MCF 10A (cell line): ENCODE results near the gene CAMK2A. TPM values are rescaled to one million over a fixed set of nuclear protein-coding genes. Genes with fewer than 3 reads are reported as not detected.

ENCODE experiments used
- BruUV-seq: library from RNA; stranded (reverse); fragments of 400-500 nt; replicated peaks from 2 replicates; lab custom pipeline; 2021; lab: Mats Ljungman, UMichigan
- CTCF ChIA-PET: fragments of 300-600 bp; sonication (Branson Sonifier 250); formaldehyde crosslinking; extraction: SDS; loops from one replicate; lab custom pipeline; 2021; ENCODE audit warnings: antibody characterized with exemption, inconsistent platforms; lab: Yijun Ruan, JAX
- POLR2A ChIA-PET: fragments of 300-600, 350-650 bp; sonication (Branson Sonifier 250); formaldehyde crosslinking; extraction: SDS; loops from one replicate; lab custom pipeline; 2020; ENCODE audit warnings: antibody characterized with exemption, inconsistent platforms; lab: Yijun Ruan, JAX
- DNase-seq: peaks from one replicate; pipeline ENCODE4 v3.0.0-alpha.2; 2018; ENCODE audit not compliant: unreplicated experiment
- H3K27ac Mint-ChIP-seq: one replicate; pipeline ENCODE4 v1.8.0; 2022; ENCODE audit warnings: mild to moderate bottlenecking, low read depth, mixed read lengths; ENCODE audit not compliant: unreplicated experiment
- H3K27me3 Mint-ChIP-seq: one replicate; pipeline ENCODE4 v1.8.0; 2022; ENCODE audit warnings: mixed read lengths; ENCODE audit not compliant: insufficient read depth, unreplicated experiment
- H3K36me3 Mint-ChIP-seq: one replicate; pipeline ENCODE4 v1.8.0; 2022; ENCODE audit warnings: mild to moderate bottlenecking, moderate library complexity, mixed read lengths; ENCODE audit not compliant: insufficient read depth, unreplicated experiment
- H3K4me1 Mint-ChIP-seq: one replicate; pipeline ENCODE4 v1.8.0; 2022; ENCODE audit warnings: mixed read lengths; ENCODE audit not compliant: insufficient read depth, unreplicated experiment
- H3K4me3 Mint-ChIP-seq: one replicate; pipeline ENCODE4 v1.8.0; 2022; ENCODE audit warnings: mild to moderate bottlenecking, moderate library complexity, mixed read lengths; ENCODE audit not compliant: unreplicated experiment
- H3K9me3 Mint-ChIP-seq: one replicate; pipeline ENCODE4 v1.8.0; 2022; ENCODE audit warnings: mixed read lengths; ENCODE audit not compliant: unreplicated experiment
- CTCF ChIP-seq: fragments of 200-600 bp; IDR thresholded peaks from one replicate; pipeline ENCODE4 v1.8.0; 2022; ENCODE audit warnings: antibody characterized with exemption, mild to moderate bottlenecking; ENCODE audit not compliant: unreplicated experiment
- intact Hi-C: fragments of 100-400 bp; cut with micrococcal nuclease; formaldehyde crosslinking; loops from 2 replicates; pipeline ENCODE4 v1.14.1; 2022
- total RNA-seq: library from RNA; stranded (reverse); gene quantifications from 2 replicates; pipeline ENCODE4 v1.2.3, GENCODE V29; 2022

Gene CAMK2A
- total RNA-seq, 1 experiment from 2014 or later = not detected

- Mint-ChIP-seq H3K4me3 (no peak overlapping the region), H3K4me1 (peaks cover 36% of the 10 kb centered on the region), H3K9me3 (no peaks in the 10 kb centered on the region), H3K36me3 (peaks cover 11% of the 10 kb centered on the region), H3K27ac (peak overlapping the region; percentile 82), H3K27me3 (no peaks in the 10 kb centered on the region)
- DNase-seq = peak; percentile 88
- ChIA-PET POLR2A (interaction anchor here (0.8 to 4.1 kb wide), 7 partner anchors 13 to 111 kb away, joined by 3 to 49 read pairs (median 4); no protein-coding TSS in a partner anchor), CTCF (interaction anchor here (0.8 to 7.8 kb wide), 5 partner anchors 22 to 63 kb away, joined by 3 to 63 read pairs (median 3); no protein-coding TSS in a partner anchor)
- no peak for TF ChIP-seq CTCF
- no TSS peak for BruUV-seq
- intact Hi-C loops = loop anchor here (2.0 kb wide), 2 partner anchors 30 to 56 kb away; no protein-coding TSS in a partner anchor
Observed at GRCh38 chr5:150295172-150295634, 5.6 kb upstream of the CAMK2A start.

DNA sequence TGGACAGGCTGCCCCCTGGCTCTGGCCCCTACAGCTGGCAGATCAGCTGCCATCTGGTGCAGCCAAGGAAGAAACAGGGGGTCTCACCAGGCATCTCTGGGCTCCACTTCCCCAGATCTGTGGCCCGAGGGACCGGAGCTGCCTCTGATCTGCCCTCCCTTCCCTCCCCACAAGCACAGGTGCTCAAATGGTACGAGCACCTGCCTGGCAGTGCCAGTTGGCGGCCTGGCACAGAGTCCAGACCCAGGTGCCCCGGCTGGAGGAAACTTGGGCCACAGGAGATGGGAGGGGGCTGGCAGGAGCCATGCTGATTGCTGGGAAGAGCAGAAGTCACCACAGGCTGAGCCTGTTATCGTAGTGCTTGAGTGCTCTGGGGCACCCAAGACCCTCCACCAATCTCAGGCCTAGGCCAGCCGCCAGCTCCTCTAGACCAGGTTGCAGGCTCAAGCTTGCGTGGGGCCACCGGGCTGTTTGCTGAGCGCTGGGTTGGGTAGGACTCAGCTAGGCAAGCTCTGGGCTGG, 5.0 kb upstream of the CAMK2A start:
- no peaks in the 10 kb centered on the region for H3K9me3 Mint-ChIP-seq
- H3K4me1 Mint-ChIP-seq = peaks cover 32% of the 10 kb centered on the region
- no peak for TF ChIP-seq CTCF
- H3K27me3 Mint-ChIP-seq = no peaks in the 10 kb centered on the region
- H3K4me3 Mint-ChIP-seq = no peak overlapping the region
- DNase-seq = no peak
- CTCF ChIA-PET = interaction anchor here (1.1 to 7.8 kb wide), 3 partner anchors 22 to 55 kb away, joined by 3 to 63 read pairs (median 3); no protein-coding TSS in a partner anchor
- POLR2A ChIA-PET = interaction anchor here (0.8 to 4.1 kb wide), 5 partner anchors 19 to 111 kb away, joined by 3 to 49 read pairs (median 6); no protein-coding TSS in a partner anchor
- no peak overlapping the region for H3K27ac Mint-ChIP-seq
- intact Hi-C loops = loop anchor here (2.0 kb wide), 2 partner anchors 30 to 56 kb away; no protein-coding TSS in a partner anchor
- BruUV-seq = no TSS peak
- peaks cover 13% of the 10 kb centered on the region for H3K36me3 Mint-ChIP-seq

- BruUV-seq = no TSS peak
- DNase-seq = no peak
- TF ChIP-seq CTCF = no peak
- Mint-ChIP-seq H3K36me3 (peaks cover 13% of the 10 kb centered on the region), H3K27me3 (no peaks in the 10 kb centered on the region), H3K9me3 (no peaks in the 10 kb centered on the region), H3K27ac (no peak overlapping the region), H3K4me1 (peaks cover 19% of the 10 kb centered on the region), H3K4me3 (no peak overlapping the region)
- ChIA-PET CTCF (no interaction called here), POLR2A (no interaction called here)
- intact Hi-C loops = no loop called here
Observed at GRCh38 chr5:150293091-150293941, 3.7 kb upstream of the CAMK2A start.
